Panc1 (cell line): ENCODE data around the gene SERP2.

Experiments used
- CTCF ChIP-seq: fragments of 450-650 bp; IDR thresholded peaks from 2 replicates; pipeline ENCODE4 v1.5.1; 2017; ENCODE audit warnings: mild to moderate bottlenecking
- POLR2AphosphoS5 ChIP-seq: IDR thresholded peaks from 2 replicates; pipeline ENCODE4 v1.6.1; 2012; ENCODE audit warnings: mild to moderate bottlenecking, low read depth, low read length, moderate library complexity
- REST ChIP-seq, 2 experiments: IDR thresholded peaks; 2 replicates each; pipeline ENCODE4 v1.6.1; 2011 to 2012; ENCODE audit warnings: low read depth in 2 of 2, control low read depth in 1 of 2, low read length in 1 of 2, mild to moderate bottlenecking in 1 of 2, moderate library complexity in 1 of 2; ENCODE audit not compliant: insufficient read depth in 1 of 2
- SIN3A ChIP-seq: IDR thresholded peaks from 2 replicates; pipeline ENCODE4 v1.6.1; 2012; ENCODE audit warnings: low read depth, mild to moderate bottlenecking, low read length, moderate library complexity, borderline replicate concordance; ENCODE audit not compliant: insufficient read depth
- TCF7L2 ChIP-seq: IDR thresholded peaks from 2 replicates; pipeline ENCODE4 v1.6.1; 2011; ENCODE audit warnings: mild to moderate bottlenecking, low read depth, low read length, inconsistent platforms

- TF ChIP-seq POLR2AphosphoS5 (no peak), CTCF (no peak), REST (IDR thresholded peaks at IDR 0.05; ENCODE audit: insufficient read depth in 1 of 2, low read depth in 2 of 2, low read length in 1 of 2) (no peak), SIN3A (no peak), TCF7L2 (no peak)
These were observed 27.1 kb upstream of the SERP2 start for GRCh38 chr13:44346534-44346933.
